Measurements from ENCODE around the gene VGLL3. TPM values are rescaled to one million over a fixed set of nuclear protein-coding genes. Genes with fewer than 3 reads are reported as not detected.

VGLL3 gene
- total and polyA plus RNA-seq, 9 donors, result 12.5 to 35.4 (median 23.0) TPM

- Histone ChIP-seq H3K36me3 (ENCODE audit: control insufficient read depth, insufficient read depth, low read length) (no peaks in the 10 kb centered on the region), H3K27ac (ENCODE audit: low read length) (no peak overlapping the region), H3K4me1 (ENCODE audit: control insufficient read depth, insufficient read depth, low read length) (peaks cover 9% of the 10 kb centered on the region), H3K9me3 (replicated peaks; ENCODE audit: control insufficient read depth, low read depth, low read length) (no peaks in the 10 kb centered on the region), H3K27me3 (ENCODE audit: control insufficient read depth, insufficient read depth, low read length) (no peaks in the 10 kb centered on the region), H3K4me3 (ENCODE audit: low read length) (no peak overlapping the region)
- DNase-seq, result no peak
- WGBS (ENCODE audit: insufficient coverage), result 72% methylated on average over 3 of the region's 3 CpGs
These were observed 56.1 kb downstream of the VGLL3 start for GRCh38 chr3:86934851-86935250.

GRCh38 chr3:86930831-86931230, 60.1 kb downstream of the VGLL3 start:
- H3K9me3 ChIP-seq (replicated peaks; ENCODE audit: control insufficient read depth, low read depth, low read length), result no peaks in the 10 kb centered on the region
- H3K27me3 ChIP-seq (ENCODE audit: control insufficient read depth, insufficient read depth, low read length), result no peaks in the 10 kb centered on the region
- peaks cover 5% of the 10 kb centered on the region for H3K4me1 ChIP-seq (ENCODE audit: control insufficient read depth, insufficient read depth, low read length)
- no peak for DNase-seq
- no peak overlapping the region for H3K4me3 ChIP-seq (ENCODE audit: low read length)
- no peaks in the 10 kb centered on the region for H3K36me3 ChIP-seq (ENCODE audit: control insufficient read depth, insufficient read depth, low read length)
- H3K27ac ChIP-seq (ENCODE audit: low read length), result no peak overlapping the region
- 71% methylated on average over 1 of the region's 3 CpGs for WGBS (ENCODE audit: insufficient coverage)

GRCh38 chr3:86930181-86930580, 60.8 kb downstream of the VGLL3 start:
- Histone ChIP-seq H3K27me3 (ENCODE audit: control insufficient read depth, insufficient read depth, low read length) (no peaks in the 10 kb centered on the region), H3K4me3 (ENCODE audit: low read length) (no peak overlapping the region), H3K4me1 (ENCODE audit: control insufficient read depth, insufficient read depth, low read length) (peaks cover 5% of the 10 kb centered on the region), H3K36me3 (ENCODE audit: control insufficient read depth, insufficient read depth, low read length) (no peaks in the 10 kb centered on the region), H3K9me3 (replicated peaks; ENCODE audit: control insufficient read depth, low read depth, low read length) (no peaks in the 10 kb centered on the region), H3K27ac (ENCODE audit: low read length) (no peak overlapping the region)
- WGBS (ENCODE audit: insufficient coverage), result no CpG with 5 or more reads among the region's 1 CpG
- DNase-seq, result peak; percentile 22

GRCh38 chr3:86929046-86929445, 61.9 kb downstream of the VGLL3 start:
- 88% methylated on average over 7 of the region's 7 CpGs for WGBS (ENCODE audit: insufficient coverage)
- Histone ChIP-seq H3K27ac (ENCODE audit: low read length) (no peak overlapping the region), H3K4me1 (ENCODE audit: control insufficient read depth, insufficient read depth, low read length) (peaks cover 5% of the 10 kb centered on the region), H3K9me3 (replicated peaks; ENCODE audit: control insufficient read depth, low read depth, low read length) (no peaks in the 10 kb centered on the region), H3K4me3 (ENCODE audit: low read length) (no peak overlapping the region), H3K36me3 (ENCODE audit: control insufficient read depth, insufficient read depth, low read length) (no peaks in the 10 kb centered on the region), H3K27me3 (ENCODE audit: control insufficient read depth, insufficient read depth, low read length) (no peaks in the 10 kb centered on the region)
- DNase-seq, result peak; percentile 27

- peak; percentile 74 for DNase-seq
- peaks cover 5% of the 10 kb centered on the region for H3K4me1 ChIP-seq (ENCODE audit: control insufficient read depth, insufficient read depth, low read length)
These were observed 67.9 kb downstream of the VGLL3 start for GRCh38 chr3:86923071-86923491.

GRCh38 chr3:86921971-86922680, 68.8 kb downstream of the VGLL3 start:
- Histone ChIP-seq H3K27me3 (ENCODE audit: control insufficient read depth, insufficient read depth, low read length) (no peaks in the 10 kb centered on the region), H3K36me3 (ENCODE audit: control insufficient read depth, insufficient read depth, low read length) (no peaks in the 10 kb centered on the region), H3K27ac (ENCODE audit: low read length) (no peak overlapping the region), H3K9me3 (replicated peaks; ENCODE audit: control insufficient read depth, low read depth, low read length) (no peaks in the 10 kb centered on the region), H3K4me1 (ENCODE audit: control insufficient read depth, insufficient read depth, low read length) (peaks cover 5% of the 10 kb centered on the region), H3K4me3 (ENCODE audit: low read length) (no peak overlapping the region)
- DNase-seq, result no peak
- WGBS (ENCODE audit: insufficient coverage), result no CpG with 5 or more reads among the region's 1 CpG

More at GRCh38 chr3:86923071-86923491, 67.9 kb downstream of the VGLL3 start:
- WGBS (ENCODE audit: insufficient coverage), result no CpG with 5 or more reads among the region's 3 CpGs
- Histone ChIP-seq H3K27ac (ENCODE audit: low read length) (peak overlapping the region; percentile 72), H3K36me3 (ENCODE audit: control insufficient read depth, insufficient read depth, low read length) (no peaks in the 10 kb centered on the region), H3K4me3 (ENCODE audit: low read length) (no peak overlapping the region), H3K9me3 (replicated peaks; ENCODE audit: control insufficient read depth, low read depth, low read length) (no peaks in the 10 kb centered on the region), H3K27me3 (ENCODE audit: control insufficient read depth, insufficient read depth, low read length) (no peaks in the 10 kb centered on the region)

- DNase-seq, result peak; percentile 53
- Histone ChIP-seq H3K36me3 (ENCODE audit: control insufficient read depth, insufficient read depth, low read length) (no peaks in the 10 kb centered on the region), H3K27ac (ENCODE audit: low read length) (peak overlapping the region; percentile 37), H3K4me3 (ENCODE audit: low read length) (no peak overlapping the region), H3K27me3 (ENCODE audit: control insufficient read depth, insufficient read depth, low read length) (no peaks in the 10 kb centered on the region), H3K9me3 (replicated peaks; ENCODE audit: control insufficient read depth, low read depth, low read length) (no peaks in the 10 kb centered on the region), H3K4me1 (ENCODE audit: control insufficient read depth, insufficient read depth, low read length) (peaks cover 8% of the 10 kb centered on the region)
- WGBS (ENCODE audit: insufficient coverage), result 50% methylated on average over 1 of the region's 3 CpGs
These were observed 76.3 kb downstream of the VGLL3 start for GRCh38 chr3:86914670-86915069.

GRCh38 chr3:86913160-86913559, 77.8 kb downstream of the VGLL3 start:
- Histone ChIP-seq H3K36me3 (ENCODE audit: control insufficient read depth, insufficient read depth, low read length) (no peaks in the 10 kb centered on the region), H3K27ac (ENCODE audit: low read length) (no peak overlapping the region), H3K4me1 (ENCODE audit: control insufficient read depth, insufficient read depth, low read length) (peaks cover 8% of the 10 kb centered on the region), H3K27me3 (ENCODE audit: control insufficient read depth, insufficient read depth, low read length) (no peaks in the 10 kb centered on the region), H3K9me3 (replicated peaks; ENCODE audit: control insufficient read depth, low read depth, low read length) (no peaks in the 10 kb centered on the region), H3K4me3 (ENCODE audit: low read length) (no peak overlapping the region)
- WGBS (ENCODE audit: insufficient coverage), result 96% methylated on average over 3 of the region's 3 CpGs
- no peak for DNase-seq

- Histone ChIP-seq H3K27ac (ENCODE audit: low read length) (no peak overlapping the region), H3K9me3 (replicated peaks; ENCODE audit: control insufficient read depth, low read depth, low read length) (no peaks in the 10 kb centered on the region), H3K36me3 (ENCODE audit: control insufficient read depth, insufficient read depth, low read length) (no peaks in the 10 kb centered on the region), H3K27me3 (ENCODE audit: control insufficient read depth, insufficient read depth, low read length) (no peaks in the 10 kb centered on the region), H3K4me1 (ENCODE audit: control insufficient read depth, insufficient read depth, low read length) (no peaks in the 10 kb centered on the region), H3K4me3 (ENCODE audit: low read length) (no peak overlapping the region)
- no CpG with 5 or more reads among the region's 1 CpG for WGBS (ENCODE audit: insufficient coverage)
- DNase-seq, result no peak
These were observed 95.7 kb downstream of the VGLL3 start for GRCh38 chr3:86895202-86895601.

GRCh38 chr3:86890741-86891396, 100.1 kb downstream of the VGLL3 start:
- no peaks in the 10 kb centered on the region for H3K36me3 ChIP-seq (ENCODE audit: control insufficient read depth, insufficient read depth, low read length)
- no peaks in the 10 kb centered on the region for H3K4me1 ChIP-seq (ENCODE audit: control insufficient read depth, insufficient read depth, low read length)
- H3K9me3 ChIP-seq (replicated peaks; ENCODE audit: control insufficient read depth, low read depth, low read length), result no peaks in the 10 kb centered on the region
- H3K4me3 ChIP-seq (ENCODE audit: low read length), result no peak overlapping the region
- no CpG with 5 or more reads among the region's 1 CpG for WGBS (ENCODE audit: insufficient coverage)
- no peaks in the 10 kb centered on the region for H3K27me3 ChIP-seq (ENCODE audit: control insufficient read depth, insufficient read depth, low read length)
- H3K27ac ChIP-seq (ENCODE audit: low read length), result no peak overlapping the region
- no peak for DNase-seq
